K562 (cell line): ENCODE results near the gene KRT76.

ENCODE experiments used
- BDP1 ChIP-seq: IDR thresholded peaks from 3 replicates; pipeline ENCODE4 v1.6.1; 2011; ENCODE audit not compliant: insufficient read length, insufficient read depth
- FOXK2 ChIP-seq, 2 experiments: fragments of 450-650 bp; IDR thresholded peaks in 1 of 2; conservative IDR thresholded peaks in 1 of 2; 2 replicates each; pipeline ENCODE4 v1.6.1; 2016; ENCODE audit warnings: low read depth in 2 of 2, mild to moderate bottlenecking in 1 of 2
- KLF6 ChIP-seq: fragments of 250-450 bp; sonication (Bioruptor Pico); IDR thresholded peaks from 2 replicates; pipeline ENCODE4 v1.4.0; 2020; ENCODE audit warnings: mild to moderate bottlenecking, moderate library complexity, borderline replicate concordance
- MAFF ChIP-seq: IDR thresholded peaks from 2 replicates; pipeline ENCODE4 v1.6.1; 2012; ENCODE audit warnings: low read length, improper control_type of control experiment
- MAFK ChIP-seq: IDR thresholded peaks from 2 replicates; pipeline ENCODE4 v1.6.1; 2011; ENCODE audit warnings: low read length, improper control_type of control experiment
- MXI1 ChIP-seq: IDR thresholded peaks from 2 replicates; pipeline ENCODE4 v1.6.1; 2011; ENCODE audit warnings: low read depth, mild to moderate bottlenecking, improper control_type of control experiment, low read length
- POLR3A ChIP-seq: IDR thresholded peaks from 2 replicates; pipeline ENCODE4 v1.6.1; 2011; ENCODE audit warnings: borderline replicate concordance, mild to moderate bottlenecking, moderate library complexity; ENCODE audit not compliant: insufficient read length, insufficient read depth; ENCODE audit errors: extremely low read depth
- STAT5B ChIP-seq: fragments of 250-450 bp; sonication (Bioruptor Pico); IDR thresholded peaks from 2 replicates; pipeline ENCODE4 v1.8.0; 2021; ENCODE audit warnings: mild to moderate bottlenecking, inconsistent platforms
- THRB ChIP-seq: fragments of 450-650 bp; formaldehyde crosslinking; conservative IDR thresholded peaks from 2 replicates; pipeline ENCODE4 v1.4.0; 2022; ENCODE audit warnings: mild to moderate bottlenecking, missing genetic modification characterization
- ZBTB7A ChIP-seq: IDR thresholded peaks from 2 replicates; pipeline ENCODE4 v1.6.1; 2011; ENCODE audit warnings: low read depth, mild to moderate bottlenecking, low read length, moderate library complexity, borderline replicate concordance; ENCODE audit not compliant: control insufficient read depth
- ZNF232 ChIP-seq: sonication (generic); formaldehyde crosslinking; IDR thresholded peaks from 2 replicates; pipeline ENCODE4 v1.8.0; 2022; ENCODE audit warnings: mild to moderate bottlenecking, missing genetic modification reagents
- TF ChIP-seq, protein P1 (sequence below), 2 experiments: fragments of 250-450 bp in 1 of 2; fragments of 450-650 bp in 1 of 2; sonication (Bioruptor Pico) in 1 of 2; IDR thresholded peaks; 2 replicates each; pipeline versions ENCODE4 v1.6.1 to v1.8.0; 2016 to 2021; ENCODE audit warnings: mild to moderate bottlenecking in 2 of 2, moderate library complexity in 2 of 2, missing compliant biosample characterization in 1 of 2, missing genetic modification characterization in 1 of 2

DNA sequence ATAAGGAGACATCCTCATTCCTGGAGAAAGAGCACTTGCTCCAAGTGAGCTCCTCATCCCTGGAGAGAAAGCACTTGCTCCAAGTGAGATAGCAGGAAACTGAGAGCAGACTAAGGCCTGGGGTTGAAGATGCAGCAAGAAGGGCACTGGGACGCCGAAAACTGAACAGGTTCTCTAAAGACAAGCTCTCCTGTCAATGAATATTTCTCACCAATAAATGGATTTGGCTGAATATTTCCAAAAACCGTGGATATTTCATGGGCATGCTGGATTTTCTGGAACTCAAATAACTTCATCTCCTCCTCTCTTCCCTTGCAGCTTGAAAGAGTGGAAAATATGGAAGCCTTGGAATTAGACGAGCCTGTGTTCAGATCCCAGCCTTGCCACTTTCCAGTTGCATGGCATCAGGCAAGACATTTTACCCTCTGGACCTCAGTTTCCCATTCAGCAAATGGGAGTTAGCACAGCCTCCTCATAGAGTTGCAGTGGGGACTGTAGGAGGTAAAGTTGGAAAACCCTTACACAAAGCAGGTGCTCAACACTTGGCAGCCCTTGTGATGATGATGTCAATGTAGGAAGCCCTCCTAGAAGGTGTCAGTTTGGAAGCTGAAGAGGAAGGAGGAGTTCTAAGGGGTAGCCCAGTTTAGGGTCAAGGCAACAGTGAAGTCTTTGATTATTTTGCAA is 4.4 kb upstream of the KRT76 start:
- TF ChIP-seq, protein P1, sequence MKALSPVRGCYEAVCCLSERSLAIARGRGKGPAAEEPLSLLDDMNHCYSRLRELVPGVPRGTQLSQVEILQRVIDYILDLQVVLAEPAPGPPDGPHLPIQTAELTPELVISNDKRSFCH (CRISPR knock-in tag; IDR thresholded peaks at IDR 0.05) = no peak
- TF ChIP-seq, protein P1 (tag; IDR thresholded peaks at IDR 0.05) = no peak
- TF ChIP-seq POLR3A (no peak), KLF6 (CRISPR knock-in tag) (no peak), FOXK2 (conservative IDR thresholded peaks at IDR 0.05 in 1 of 2, IDR thresholded peaks at IDR 0.05 in 1 of 2; ENCODE audit: low read depth in 2 of 2) (no peak), ZBTB7A (no peak), BDP1 (no peak), MAFF (no peak), STAT5B (CRISPR knock-in tag) (no peak), MXI1 (no peak), ZNF232 (CRISPR knock-in tag) (no peak), THRB (no peak), MAFK (no peak)
